MCF 10A (cell line): ENCODE data around the gene RNF212. TPM values are rescaled to one million over a fixed set of nuclear protein-coding genes. Genes with fewer than 3 reads are reported as not detected.

Experiments used
- BruUV-seq: library from RNA; stranded (reverse); fragments of 400-500 nt; replicated peaks from 2 replicates; lab custom pipeline; 2021; lab: Mats Ljungman, UMichigan
- CTCF ChIA-PET: fragments of 300-600 bp; sonication (Branson Sonifier 250); formaldehyde crosslinking; extraction: SDS; loops from one replicate; lab custom pipeline; 2021; ENCODE audit warnings: antibody characterized with exemption, inconsistent platforms; lab: Yijun Ruan, JAX
- POLR2A ChIA-PET: fragments of 300-600, 350-650 bp; sonication (Branson Sonifier 250); formaldehyde crosslinking; extraction: SDS; loops from one replicate; lab custom pipeline; 2020; ENCODE audit warnings: antibody characterized with exemption, inconsistent platforms; lab: Yijun Ruan, JAX
- DNase-seq: peaks from one replicate; pipeline ENCODE4 v3.0.0-alpha.2; 2018; ENCODE audit not compliant: unreplicated experiment
- H3K27ac Mint-ChIP-seq: one replicate; pipeline ENCODE4 v1.8.0; 2022; ENCODE audit warnings: mild to moderate bottlenecking, low read depth, mixed read lengths; ENCODE audit not compliant: unreplicated experiment
- H3K27me3 Mint-ChIP-seq: one replicate; pipeline ENCODE4 v1.8.0; 2022; ENCODE audit warnings: mixed read lengths; ENCODE audit not compliant: insufficient read depth, unreplicated experiment
- H3K36me3 Mint-ChIP-seq: one replicate; pipeline ENCODE4 v1.8.0; 2022; ENCODE audit warnings: mild to moderate bottlenecking, moderate library complexity, mixed read lengths; ENCODE audit not compliant: insufficient read depth, unreplicated experiment
- H3K4me1 Mint-ChIP-seq: one replicate; pipeline ENCODE4 v1.8.0; 2022; ENCODE audit warnings: mixed read lengths; ENCODE audit not compliant: insufficient read depth, unreplicated experiment
- H3K4me3 Mint-ChIP-seq: one replicate; pipeline ENCODE4 v1.8.0; 2022; ENCODE audit warnings: mild to moderate bottlenecking, moderate library complexity, mixed read lengths; ENCODE audit not compliant: unreplicated experiment
- H3K9me3 Mint-ChIP-seq: one replicate; pipeline ENCODE4 v1.8.0; 2022; ENCODE audit warnings: mixed read lengths; ENCODE audit not compliant: unreplicated experiment
- intact Hi-C: fragments of 100-400 bp; cut with micrococcal nuclease; formaldehyde crosslinking; loops from 2 replicates; pipeline ENCODE4 v1.14.1; 2022
- total RNA-seq: library from RNA; stranded (reverse); gene quantifications from 2 replicates; pipeline ENCODE4 v1.2.3, GENCODE V29; 2022
- TF ChIP-seq, protein P1 (sequence below): fragments of 200-600 bp; IDR thresholded peaks from one replicate; pipeline ENCODE4 v1.8.0; 2022; ENCODE audit warnings: antibody characterized with exemption, mild to moderate bottlenecking; ENCODE audit not compliant: unreplicated experiment

The RNF212 gene
- total RNA-seq, 1 experiment from 2014 or later = not detected

GRCh38 chr4:1154523-1155182 is 41.3 kb upstream of the RNF212 start:
- H3K36me3 Mint-ChIP-seq = no peaks in the 10 kb centered on the region
- TF ChIP-seq, protein P1, sequence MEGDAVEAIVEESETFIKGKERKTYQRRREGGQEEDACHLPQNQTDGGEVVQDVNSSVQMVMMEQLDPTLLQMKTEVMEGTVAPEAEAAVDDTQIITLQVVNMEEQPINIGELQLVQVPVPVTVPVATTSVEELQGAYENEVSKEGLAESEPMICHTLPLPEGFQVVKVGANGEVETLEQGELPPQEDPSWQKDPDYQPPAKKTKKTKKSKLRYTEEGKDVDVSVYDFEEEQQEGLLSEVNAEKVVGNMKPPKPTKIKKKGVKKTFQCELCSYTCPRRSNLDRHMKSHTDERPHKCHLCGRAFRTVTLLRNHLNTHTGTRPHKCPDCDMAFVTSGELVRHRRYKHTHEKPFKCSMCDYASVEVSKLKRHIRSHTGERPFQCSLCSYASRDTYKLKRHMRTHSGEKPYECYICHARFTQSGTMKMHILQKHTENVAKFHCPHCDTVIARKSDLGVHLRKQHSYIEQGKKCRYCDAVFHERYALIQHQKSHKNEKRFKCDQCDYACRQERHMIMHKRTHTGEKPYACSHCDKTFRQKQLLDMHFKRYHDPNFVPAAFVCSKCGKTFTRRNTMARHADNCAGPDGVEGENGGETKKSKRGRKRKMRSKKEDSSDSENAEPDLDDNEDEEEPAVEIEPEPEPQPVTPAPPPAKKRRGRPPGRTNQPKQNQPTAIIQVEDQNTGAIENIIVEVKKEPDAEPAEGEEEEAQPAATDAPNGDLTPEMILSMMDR = no peak
- no peak overlapping the region for H3K27ac Mint-ChIP-seq
- intact Hi-C loops = no loop called here
- H3K4me1 Mint-ChIP-seq = no peaks in the 10 kb centered on the region
- ChIA-PET POLR2A (interaction anchor here (1.0 to 1.6 kb wide), 2 partner anchors 23 to 135 kb away, joined by 3 to 5 read pairs; partner anchors contain the start of gene MAEA), CTCF (interaction anchor here (1.5 kb wide), 1 partner anchor 11 kb away, joined by 7 read pairs; no protein-coding TSS in a partner anchor)
- no peak overlapping the region for H3K4me3 Mint-ChIP-seq
- peaks cover 8% of the 10 kb centered on the region for H3K9me3 Mint-ChIP-seq
- BruUV-seq = no TSS peak
- peaks cover 61% of the 10 kb centered on the region for H3K27me3 Mint-ChIP-seq
- DNase-seq = no peak

DNA sequence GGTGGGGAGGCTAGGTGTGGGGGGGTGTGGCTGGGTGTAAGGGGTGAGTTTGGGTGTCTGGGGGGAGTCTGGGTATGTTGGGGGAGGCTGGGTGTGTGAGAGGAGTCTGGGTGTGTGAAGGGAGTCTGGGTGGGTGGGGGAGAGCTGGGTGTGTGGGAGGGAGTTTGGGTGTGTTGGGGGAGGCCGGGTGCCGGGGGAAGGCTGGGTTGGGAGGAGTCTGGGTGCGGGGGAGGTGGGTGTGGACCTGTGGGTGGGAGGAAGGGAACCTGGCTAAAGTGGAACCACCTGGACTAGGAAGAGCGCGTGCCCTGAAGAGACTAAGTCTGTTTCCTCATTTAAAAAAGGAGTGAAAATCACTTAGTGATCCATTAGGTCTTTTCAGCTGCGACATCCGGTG is 40.8 kb upstream of the RNF212 start:
- CTCF ChIA-PET = interaction anchor here (1.5 kb wide), 1 partner anchor 12 kb away, joined by 7 read pairs; no protein-coding TSS in a partner anchor
- no peak for DNase-seq
- peaks cover 8% of the 10 kb centered on the region for H3K9me3 Mint-ChIP-seq
- H3K27ac Mint-ChIP-seq = no peak overlapping the region
- POLR2A ChIA-PET = interaction anchor here (1.6 kb wide), 1 partner anchor 23 kb away, joined by 3 read pairs; no protein-coding TSS in a partner anchor
- H3K4me3 Mint-ChIP-seq = no peak overlapping the region
- no peaks in the 10 kb centered on the region for H3K36me3 Mint-ChIP-seq
- intact Hi-C loops = no loop called here
- no peaks in the 10 kb centered on the region for H3K4me1 Mint-ChIP-seq
- TF ChIP-seq, protein P1 = no peak
- BruUV-seq = no TSS peak
- peaks cover 63% of the 10 kb centered on the region for H3K27me3 Mint-ChIP-seq

DNA sequence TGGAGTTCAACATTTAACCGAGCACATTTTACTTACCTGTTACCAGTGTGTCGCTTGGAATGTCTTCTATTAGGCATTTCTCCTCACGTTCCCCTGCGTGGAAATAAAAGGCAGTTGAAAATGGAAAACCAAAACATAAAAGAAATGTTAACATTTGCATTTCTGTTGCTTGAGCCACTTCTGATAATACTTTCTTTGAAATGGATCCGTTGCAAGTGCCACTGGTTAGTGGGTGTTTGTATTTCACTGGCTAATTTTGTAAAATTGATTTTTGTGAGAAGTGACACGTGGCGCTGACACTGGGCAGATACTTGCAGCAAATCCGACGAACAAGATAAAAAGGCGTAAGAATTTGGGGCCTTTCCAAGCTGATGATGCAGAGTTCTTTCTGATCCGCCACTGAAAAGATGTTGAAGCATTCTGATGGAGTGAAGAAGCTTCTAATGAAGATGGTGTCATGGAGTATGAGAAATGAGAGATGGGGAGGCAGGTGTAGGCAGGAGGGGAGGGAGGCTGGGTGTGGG is 40.3 kb upstream of the RNF212 start:
- TF ChIP-seq, protein P1 = no peak
- peaks cover 8% of the 10 kb centered on the region for H3K9me3 Mint-ChIP-seq
- H3K27ac Mint-ChIP-seq = no peak overlapping the region
- BruUV-seq = no TSS peak
- ChIA-PET POLR2A (interaction anchor here (1.6 to 1.8 kb wide), 2 partner anchors 10 to 24 kb away, joined by 3 read pairs; no protein-coding TSS in a partner anchor), CTCF (no interaction called here)
- H3K4me3 Mint-ChIP-seq = no peak overlapping the region
- DNase-seq = no peak
- no peaks in the 10 kb centered on the region for H3K36me3 Mint-ChIP-seq
- intact Hi-C loops = no loop called here
- H3K4me1 Mint-ChIP-seq = no peaks in the 10 kb centered on the region
- H3K27me3 Mint-ChIP-seq = peaks cover 66% of the 10 kb centered on the region

DNA sequence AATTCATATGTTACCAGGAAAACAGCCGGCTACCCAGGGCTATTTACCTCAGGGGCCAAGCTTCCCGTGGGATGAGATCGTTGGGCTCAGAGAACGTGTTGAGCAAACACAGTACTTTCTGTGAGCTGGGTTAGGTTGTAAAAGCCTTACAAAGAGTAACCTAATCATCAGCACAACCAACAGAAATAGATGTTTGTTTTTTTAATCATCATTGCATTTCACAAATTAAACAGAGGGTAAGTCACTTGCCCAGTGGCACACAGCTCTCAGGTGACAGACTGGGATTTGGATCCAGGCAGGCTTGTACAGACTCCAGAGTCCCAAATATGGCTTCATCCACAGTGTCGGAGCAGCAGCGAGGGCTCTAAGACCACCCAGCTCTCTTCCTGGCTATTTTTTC is 38.9 kb upstream of the RNF212 start:
- POLR2A ChIA-PET = interaction anchor here (0.7 to 1.8 kb wide), 2 partner anchors 9 to 111 kb away, joined by 3 read pairs; no protein-coding TSS in a partner anchor
- H3K27me3 Mint-ChIP-seq = peaks cover 66% of the 10 kb centered on the region
- BruUV-seq = no TSS peak

More for the DNA sequence above, 38.9 kb upstream of the RNF212 start:
- no peak overlapping the region for H3K27ac Mint-ChIP-seq
- intact Hi-C loops = no loop called here
- H3K4me1 Mint-ChIP-seq = no peaks in the 10 kb centered on the region
- peaks cover under 1% of the 10 kb centered on the region for H3K9me3 Mint-ChIP-seq
- no peaks in the 10 kb centered on the region for H3K36me3 Mint-ChIP-seq
- TF ChIP-seq, protein P1 = no peak
- DNase-seq = no peak
- CTCF ChIA-PET = interaction anchor here (1.1 kb wide), 1 partner anchor 21 kb away, joined by 3 read pairs; no protein-coding TSS in a partner anchor
- H3K4me3 Mint-ChIP-seq = no peak overlapping the region
